Ectodermal cell (in vitro differentiated cells): ENCODE measurements around the gene ART1.

Source experiments
- H3K27ac ChIP-seq: 2 replicates; pipeline ENCODE4 v1.7.0; 2013; ENCODE audit warnings: mild to moderate bottlenecking, low read depth, low read length; ENCODE audit not compliant: insufficient read depth, poor library complexity, severe bottlenecking
- H3K27me3 ChIP-seq: 2 replicates; pipeline ENCODE4 v1.7.0; 2013; ENCODE audit warnings: mild to moderate bottlenecking, low read length; ENCODE audit not compliant: insufficient read depth, control insufficient read depth, poor library complexity, severe bottlenecking
- H3K36me3 ChIP-seq: one replicate; pipeline ENCODE4 v1.7.0; 2013; ENCODE audit warnings: low read length; ENCODE audit not compliant: control insufficient read depth, insufficient read depth
- H3K4me1 ChIP-seq: one replicate; pipeline ENCODE4 v1.7.0; 2013; ENCODE audit warnings: low read length; ENCODE audit not compliant: control insufficient read depth, insufficient read depth
- H3K4me3 ChIP-seq: 2 replicates; pipeline ENCODE4 v1.7.0; 2013; ENCODE audit warnings: low read depth, low read length, control low read depth; ENCODE audit not compliant: insufficient read depth
- H3K9me3 ChIP-seq: 2 replicates; pipeline ENCODE4 v1.7.0; 2013; ENCODE audit warnings: mild to moderate bottlenecking, low read length, moderate library complexity; ENCODE audit not compliant: control insufficient read depth
- WGBS, 2 experiments: methylation state at CpG; one replicate each; pipeline ENCODE4 v1.1.7; 2013; ENCODE audit warnings: missing lambda C conversion rate in 2 of 2; 5-methylcytosine and 5-hydroxymethylcytosine counted together

Gene ART1

GRCh38 chr11:3683039-3683438 is 38.1 kb downstream of the ART1 start:
- H3K4me3 ChIP-seq, result no peak overlapping the region
- H3K27me3 ChIP-seq, result no peaks in the 10 kb centered on the region
- WGBS, 2 experiments, result 97 to 98% methylated on average over 9 of the region's 9 CpGs
- H3K27ac ChIP-seq, result no peak overlapping the region
- peaks cover 59% of the 10 kb centered on the region for H3K36me3 ChIP-seq
- no peaks in the 10 kb centered on the region for H3K9me3 ChIP-seq
- no peaks in the 10 kb centered on the region for H3K4me1 ChIP-seq

DNA sequence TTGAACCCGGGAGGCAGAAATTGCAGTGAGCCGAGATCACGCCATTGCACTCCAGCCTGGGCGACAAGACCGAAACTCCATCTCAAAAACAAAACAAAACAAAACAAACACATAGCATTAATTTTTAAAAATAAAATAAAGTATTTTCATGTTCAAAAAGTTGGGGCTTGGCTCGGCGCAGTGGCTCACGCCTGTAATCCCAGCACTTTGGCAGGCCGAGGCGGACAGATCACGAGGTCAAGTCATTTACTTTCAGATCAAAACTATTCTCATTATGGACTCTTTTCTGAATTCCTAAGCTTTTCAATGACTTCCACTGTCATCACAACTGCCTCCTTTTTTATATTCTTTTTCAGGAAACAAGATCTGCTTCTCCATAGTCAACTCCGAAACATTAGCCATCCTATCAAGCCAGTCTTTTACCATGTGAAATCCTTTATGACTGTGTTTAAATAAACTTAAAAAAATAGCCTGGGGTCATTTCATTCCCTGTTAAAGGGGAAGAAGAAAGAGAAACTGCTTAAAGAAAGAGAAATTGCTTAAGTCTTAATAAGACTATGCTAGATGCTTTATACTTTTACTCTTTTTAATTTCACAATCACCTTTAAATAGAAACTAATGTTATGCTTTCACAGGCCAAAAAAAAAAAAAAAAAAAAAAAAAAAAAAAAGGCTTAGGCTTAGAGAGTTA is 39.3 kb downstream of the ART1 start:
- H3K27me3 ChIP-seq, result no peaks in the 10 kb centered on the region
- no peaks in the 10 kb centered on the region for H3K9me3 ChIP-seq
- no peak overlapping the region for H3K27ac ChIP-seq
- 94 to 96% methylated on average over 8 of the region's 12 CpGs for WGBS, 2 experiments
- H3K4me1 ChIP-seq, result no peaks in the 10 kb centered on the region
- H3K4me3 ChIP-seq, result no peak overlapping the region
- H3K36me3 ChIP-seq, result peaks cover 48% of the 10 kb centered on the region

- Histone ChIP-seq H3K4me1 (no peaks in the 10 kb centered on the region), H3K4me3 (no peak overlapping the region), H3K9me3 (no peaks in the 10 kb centered on the region), H3K27ac (no peak overlapping the region), H3K36me3 (peaks cover 47% of the 10 kb centered on the region), H3K27me3 (no peaks in the 10 kb centered on the region)
- 95 to 96% methylated on average over 2 of the region's 2 CpGs for WGBS, 2 experiments
These were observed 39.9 kb downstream of the ART1 start for GRCh38 chr11:3684819-3685172.

GRCh38 chr11:3685923-3686322 is 41.0 kb downstream of the ART1 start:
- Histone ChIP-seq H3K27me3 (no peaks in the 10 kb centered on the region), H3K9me3 (no peaks in the 10 kb centered on the region), H3K27ac (no peak overlapping the region), H3K4me1 (no peaks in the 10 kb centered on the region), H3K36me3 (peaks cover 40% of the 10 kb centered on the region), H3K4me3 (no peak overlapping the region)
- WGBS, 2 experiments, result 95% methylated on average over 7 of the region's 7 CpGs

- peaks cover 43% of the 10 kb centered on the region for H3K36me3 ChIP-seq
- H3K4me1 ChIP-seq, result no peaks in the 10 kb centered on the region
- 94 to 95% methylated on average over 3 to 4 of the region's 4 CpGs for WGBS, 2 experiments
- no peaks in the 10 kb centered on the region for H3K9me3 ChIP-seq
- no peak overlapping the region for H3K4me3 ChIP-seq
- no peaks in the 10 kb centered on the region for H3K27me3 ChIP-seq
- H3K27ac ChIP-seq, result no peak overlapping the region
These were observed 41.8 kb downstream of the ART1 start for GRCh38 chr11:3686751-3687150.

- peaks cover 62% of the 10 kb centered on the region for H3K36me3 ChIP-seq
- H3K4me1 ChIP-seq, result no peaks in the 10 kb centered on the region
- no peaks in the 10 kb centered on the region for H3K27me3 ChIP-seq
- H3K4me3 ChIP-seq, result no peak overlapping the region
- H3K9me3 ChIP-seq, result no peaks in the 10 kb centered on the region
- no peak overlapping the region for H3K27ac ChIP-seq
- WGBS, 2 experiments, result 92 to 100% methylated on average over 2 of the region's 2 CpGs
These were observed 55.5 kb downstream of the ART1 start for GRCh38 chr11:3700410-3700809.

DNA sequence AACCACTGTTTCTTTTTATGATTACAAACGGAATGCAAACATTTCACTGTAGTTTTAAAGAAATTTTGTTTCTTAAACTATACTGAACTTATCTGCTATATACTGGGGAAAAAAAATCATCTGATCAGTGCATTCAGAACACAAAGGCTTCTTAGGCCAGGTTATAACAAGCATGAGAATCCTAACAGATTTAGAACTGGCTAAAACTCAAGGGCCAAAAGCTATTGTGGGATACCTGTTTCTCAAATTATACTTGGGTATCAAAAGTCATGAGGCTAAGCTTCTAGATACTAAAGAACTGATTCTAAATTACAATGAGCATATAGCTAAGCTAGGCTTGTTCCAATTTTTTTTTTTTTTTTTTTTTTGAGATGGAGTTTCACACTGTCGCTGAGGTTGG is 56.0 kb downstream of the ART1 start:
- WGBS, 2 experiments, result 93 to 98% methylated on average over 1 to 2 of the region's 2 CpGs
- no peaks in the 10 kb centered on the region for H3K4me1 ChIP-seq
- no peaks in the 10 kb centered on the region for H3K27me3 ChIP-seq
- H3K4me3 ChIP-seq, result no peak overlapping the region
- peaks cover 62% of the 10 kb centered on the region for H3K36me3 ChIP-seq
- H3K27ac ChIP-seq, result no peak overlapping the region
- H3K9me3 ChIP-seq, result no peaks in the 10 kb centered on the region

GRCh38 chr11:3703383-3703782 is 58.5 kb downstream of the ART1 start:
- Histone ChIP-seq H3K4me1 (no peaks in the 10 kb centered on the region), H3K9me3 (no peaks in the 10 kb centered on the region), H3K27ac (no peak overlapping the region), H3K27me3 (no peaks in the 10 kb centered on the region), H3K4me3 (no peak overlapping the region), H3K36me3 (peaks cover 63% of the 10 kb centered on the region)
- WGBS, 2 experiments, result 94 to 100% methylated on average over 3 of the region's 3 CpGs

DNA sequence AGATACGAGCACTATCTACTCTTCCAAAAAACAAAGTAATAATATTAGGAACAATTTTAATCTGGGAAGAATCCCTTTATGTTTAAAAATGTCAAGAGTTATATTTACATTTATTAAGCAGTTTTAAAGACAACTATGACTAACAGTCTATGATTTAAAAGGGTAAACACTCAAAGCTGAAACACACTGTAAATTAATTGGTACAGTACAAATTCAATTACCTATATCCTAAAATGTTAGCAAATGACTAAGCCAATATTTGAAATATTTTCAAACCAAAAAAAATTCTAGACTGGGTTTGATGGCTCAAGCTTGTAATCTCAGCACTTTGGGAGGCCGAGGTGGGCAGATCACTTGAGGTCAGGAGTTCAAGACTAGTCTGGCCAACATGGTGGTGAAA is 62.2 kb downstream of the ART1 start:
- H3K4me3 ChIP-seq, result no peak overlapping the region
- no peaks in the 10 kb centered on the region for H3K9me3 ChIP-seq
- no peaks in the 10 kb centered on the region for H3K27me3 ChIP-seq
- peaks cover 47% of the 10 kb centered on the region for H3K36me3 ChIP-seq
- H3K27ac ChIP-seq, result no peak overlapping the region
- H3K4me1 ChIP-seq, result no peaks in the 10 kb centered on the region
- 94 to 95% methylated on average over 1 of the region's 2 CpGs for WGBS, 2 experiments

DNA sequence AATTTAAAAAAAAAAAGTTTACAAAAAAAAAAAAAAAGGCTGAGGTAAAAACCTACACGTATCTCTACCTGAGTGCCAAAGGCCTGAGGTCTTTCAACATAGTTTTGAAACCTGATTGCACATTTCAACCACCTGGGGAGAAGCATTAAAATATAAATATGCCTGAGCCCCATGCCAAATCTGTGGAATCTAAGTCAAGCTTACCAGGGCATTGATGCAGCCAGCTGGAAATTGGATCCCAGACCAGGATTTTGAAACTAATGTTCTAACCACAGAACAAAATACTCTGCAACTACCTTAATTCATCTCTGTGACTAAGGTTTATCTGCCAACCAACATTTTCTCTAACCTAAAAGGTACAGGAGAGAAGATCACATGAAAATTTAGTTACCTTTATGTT is 65.0 kb downstream of the ART1 start:
- H3K9me3 ChIP-seq, result no peaks in the 10 kb centered on the region
- no peak overlapping the region for H3K4me3 ChIP-seq
- H3K4me1 ChIP-seq, result no peaks in the 10 kb centered on the region
- no peak overlapping the region for H3K27ac ChIP-seq
- H3K36me3 ChIP-seq, result peaks cover 43% of the 10 kb centered on the region
- WGBS, 2 experiments, result 70 to 89% methylated on average over 1 of the region's 1 CpG
- no peaks in the 10 kb centered on the region for H3K27me3 ChIP-seq
